BJ (cell line): ENCODE data around the gene ATXN7L3. TPM values are rescaled to one million over a fixed set of nuclear protein-coding genes. Genes with fewer than 3 reads are reported as not detected.
A peak's percentile ranks its signal among the peaks of the same experiment; 100 is the strongest.

Source experiments
- CTCF ChIA-PET: fragments of 350-600 bp; formaldehyde crosslinking; extraction: SDS; loops from one replicate; lab custom pipeline; 2021; ENCODE audit warnings: antibody characterized with exemption, inconsistent platforms; lab: Yijun Ruan, JAX
- POLR2A ChIA-PET: fragments of 300-600 bp; sonication (Branson Sonifier 250); formaldehyde crosslinking; extraction: SDS; loops from one replicate; lab custom pipeline; 2021; ENCODE audit warnings: antibody characterized with exemption; lab: Charles Lee
- DNase-seq: peaks from one replicate; pipeline ENCODE4 v3.0.0-alpha.2; 2011; ENCODE audit warnings: low read depth
- H3K27me3 ChIP-seq: 2 replicates; pipeline ENCODE4 v1.6.0; 2011; ENCODE audit warnings: low read length; ENCODE audit not compliant: control insufficient read depth, insufficient read depth
- H3K36me3 ChIP-seq: 2 replicates; pipeline ENCODE4 v1.5.1; 2011; ENCODE audit warnings: low read length; ENCODE audit not compliant: control insufficient read depth, insufficient read depth
- H3K4me3 ChIP-seq: 2 replicates; pipeline ENCODE4 v1.5.1; 2011; ENCODE audit warnings: low read depth, mild to moderate bottlenecking, control low read depth, low read length
- polyA plus RNA-seq: library from polyadenylated mRNA; depleted of rRNA; stranded (reverse); fragments of >200 nt; gene quantifications from 2 replicates; pipeline ENCODE4 v1.2.3, GENCODE V29; 2011
- TF ChIP-seq, protein P1 (sequence below): IDR thresholded peaks from 2 replicates; pipeline ENCODE4 v1.5.1; 2011; ENCODE audit warnings: low read depth, mild to moderate bottlenecking, control low read depth, inconsistent platforms, low read length, moderate library complexity; ENCODE audit not compliant: insufficient read depth

Gene ATXN7L3
- polyA plus RNA-seq, 1 experiment: 47.0 TPM

DNA sequence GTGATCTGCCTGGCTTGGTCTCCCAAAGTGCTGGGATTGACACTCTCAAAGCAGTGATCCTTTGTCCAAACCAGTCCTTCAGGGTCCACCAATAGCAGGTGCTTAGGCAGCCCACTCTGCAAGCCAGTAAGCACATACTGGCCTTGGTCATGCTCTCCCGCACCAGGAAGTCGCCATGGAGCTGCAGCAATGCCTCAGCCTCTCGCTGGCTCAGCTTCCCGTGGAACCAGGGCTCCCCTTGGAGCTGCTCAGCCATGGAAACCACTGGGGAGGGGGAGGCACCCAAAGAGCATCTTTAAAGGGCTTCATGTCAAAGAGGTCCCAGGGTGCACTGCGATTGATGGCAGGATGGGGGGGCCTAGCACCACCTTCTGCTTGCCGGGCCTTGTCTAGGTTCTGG lies 29.4 kb upstream of the ATXN7L3 start:
- TF ChIP-seq, protein P1, sequence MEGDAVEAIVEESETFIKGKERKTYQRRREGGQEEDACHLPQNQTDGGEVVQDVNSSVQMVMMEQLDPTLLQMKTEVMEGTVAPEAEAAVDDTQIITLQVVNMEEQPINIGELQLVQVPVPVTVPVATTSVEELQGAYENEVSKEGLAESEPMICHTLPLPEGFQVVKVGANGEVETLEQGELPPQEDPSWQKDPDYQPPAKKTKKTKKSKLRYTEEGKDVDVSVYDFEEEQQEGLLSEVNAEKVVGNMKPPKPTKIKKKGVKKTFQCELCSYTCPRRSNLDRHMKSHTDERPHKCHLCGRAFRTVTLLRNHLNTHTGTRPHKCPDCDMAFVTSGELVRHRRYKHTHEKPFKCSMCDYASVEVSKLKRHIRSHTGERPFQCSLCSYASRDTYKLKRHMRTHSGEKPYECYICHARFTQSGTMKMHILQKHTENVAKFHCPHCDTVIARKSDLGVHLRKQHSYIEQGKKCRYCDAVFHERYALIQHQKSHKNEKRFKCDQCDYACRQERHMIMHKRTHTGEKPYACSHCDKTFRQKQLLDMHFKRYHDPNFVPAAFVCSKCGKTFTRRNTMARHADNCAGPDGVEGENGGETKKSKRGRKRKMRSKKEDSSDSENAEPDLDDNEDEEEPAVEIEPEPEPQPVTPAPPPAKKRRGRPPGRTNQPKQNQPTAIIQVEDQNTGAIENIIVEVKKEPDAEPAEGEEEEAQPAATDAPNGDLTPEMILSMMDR: no peak
- no peak overlapping the region for H3K4me3 ChIP-seq
- no peaks in the 10 kb centered on the region for H3K36me3 ChIP-seq
- POLR2A ChIA-PET: no interaction called here
- no peak for DNase-seq
- no peaks in the 10 kb centered on the region; the same call in 1 of the 2 replicates for H3K27me3 ChIP-seq
- CTCF ChIA-PET: interaction anchor here (0.6 kb wide), 1 partner anchor 193 kb away, joined by 3 read pairs; no protein-coding TSS in a partner anchor

DNA sequence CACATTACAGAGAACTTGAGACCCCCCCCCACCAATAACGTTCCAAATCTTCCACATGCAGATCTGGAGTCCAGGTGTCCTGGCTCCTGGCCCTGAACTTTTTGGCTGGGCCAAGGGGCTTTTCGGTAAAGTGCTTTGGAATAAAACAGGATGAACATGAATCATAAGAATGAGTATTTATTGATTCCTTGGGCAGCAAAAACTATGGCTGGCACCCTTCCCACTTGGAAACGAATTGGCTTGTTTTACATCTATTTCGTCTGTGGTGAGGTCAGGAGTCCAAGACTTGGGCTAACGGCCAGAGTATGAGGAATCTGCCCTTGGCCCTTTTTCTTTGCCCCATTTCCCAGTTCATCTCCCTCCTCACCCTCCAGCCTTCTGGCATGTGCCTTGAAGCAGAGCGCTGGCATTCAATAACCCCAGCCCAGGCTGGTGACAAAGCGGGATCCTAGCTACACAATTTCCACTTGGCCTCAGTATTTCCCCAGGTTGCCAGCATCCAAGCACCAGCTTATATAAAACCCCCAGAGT lies 23.9 kb upstream of the ATXN7L3 start:
- CTCF ChIA-PET: interaction anchor here (3.0 kb wide), 1 partner anchor 107 kb away, joined by 8 read pairs; no protein-coding TSS in a partner anchor
- H3K27me3 ChIP-seq: no peaks in the 10 kb centered on the region; the same call in 1 of the 2 replicates
- POLR2A ChIA-PET: no interaction called here
- H3K4me3 ChIP-seq: no peak overlapping the region
- H3K36me3 ChIP-seq: no peaks in the 10 kb centered on the region
- TF ChIP-seq, protein P1: no peak
- no peak for DNase-seq

DNA sequence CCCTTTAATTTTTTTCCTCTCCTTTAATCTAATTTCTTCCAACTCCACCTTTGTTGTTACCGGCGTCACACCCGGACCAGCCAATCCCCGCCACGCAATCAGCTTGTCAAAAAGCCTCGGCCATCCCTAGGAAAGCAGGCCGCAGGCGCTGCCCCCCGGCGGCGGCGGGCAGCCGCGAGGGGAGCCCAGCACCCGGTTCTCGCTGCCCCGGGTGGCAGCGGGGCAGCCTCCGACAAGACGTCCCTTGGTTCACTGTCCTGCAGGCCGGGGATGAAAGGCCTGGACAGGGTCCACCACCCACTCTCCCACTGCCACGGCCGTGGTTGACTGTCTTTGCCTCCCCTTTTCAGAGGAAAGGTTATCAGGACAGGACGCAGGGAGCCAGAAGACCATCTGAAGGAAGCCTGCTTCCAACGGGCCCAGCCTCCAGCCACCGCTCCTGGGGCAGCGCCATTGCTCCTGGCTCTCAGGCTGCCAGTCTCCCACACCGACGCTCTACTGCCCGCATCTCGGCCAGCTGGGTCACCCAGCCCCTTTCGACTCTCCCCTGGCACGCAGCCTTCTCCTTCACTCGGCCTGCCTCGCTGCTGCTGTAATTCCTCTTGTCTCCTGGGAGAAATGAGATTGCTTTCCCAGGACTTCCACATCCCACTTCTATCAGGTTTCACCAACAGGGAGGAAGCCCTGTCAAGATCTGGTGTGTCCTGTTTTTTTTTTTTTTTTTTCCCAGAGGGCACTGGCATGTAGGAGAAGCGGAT lies 22.6 kb upstream of the ATXN7L3 start:
- Histone ChIP-seq H3K4me3 (peak overlapping the region; percentile 92), H3K36me3 (no peaks in the 10 kb centered on the region; the same call in 1 of the 2 replicates), H3K27me3 (no peaks in the 10 kb centered on the region)
- CTCF ChIA-PET: interaction anchor here (0.6 to 3.7 kb wide), 13 partner anchors 12 to 533 kb away, joined by 3 to 27 read pairs (median 4); partner anchors contain the start of genes FAM171A2, GRN, RUNDC3A and SLC25A39
- TF ChIP-seq, protein P1: peak; percentile 15
- DNase-seq: no peak
- POLR2A ChIA-PET: interaction anchor here (0.5 to 0.7 kb wide), 2 partner anchors 37 to 99 kb away, joined by 3 to 4 read pairs; no protein-coding TSS in a partner anchor

DNA sequence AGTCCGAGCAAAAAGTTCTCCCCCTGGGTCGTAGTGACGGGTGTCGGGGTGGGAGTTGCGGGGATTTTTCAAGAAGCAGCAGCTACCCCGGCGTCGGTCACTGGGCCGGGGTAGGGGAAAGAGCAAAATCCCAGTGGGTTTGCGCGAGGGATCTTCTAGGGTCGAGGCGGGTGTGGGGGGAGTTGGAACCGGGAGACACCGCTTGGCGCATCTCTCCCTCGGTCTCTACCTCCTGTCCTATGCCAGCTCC lies 22.1 kb upstream of the ATXN7L3 start:
- peaks cover under 1% of the 10 kb centered on the region; the same call in 1 of the 2 replicates for H3K36me3 ChIP-seq
- no peaks in the 10 kb centered on the region for H3K27me3 ChIP-seq
- ChIA-PET POLR2A (interaction anchor here (0.5 to 0.7 kb wide), 2 partner anchors 36 to 99 kb away, joined by 3 to 4 read pairs; no protein-coding TSS in a partner anchor), CTCF (interaction anchor here (0.6 to 3.7 kb wide), 14 partner anchors 11 to 532 kb away, joined by 3 to 27 read pairs (median 4); partner anchors contain the start of genes FAM171A2, GRN, RUNDC3A and SLC25A39)
- peak overlapping the region; percentile 92 for H3K4me3 ChIP-seq
- TF ChIP-seq, protein P1: no peak
- no peak for DNase-seq
